GM12878 (cell line): ENCODE results near the gene RGL4. TPM values are rescaled to one million over a fixed set of nuclear protein-coding genes. Genes with fewer than 3 reads are reported as not detected.

Experiments used
- ATAC-seq: fragments of 200-7000 bp; cut with Tn5 transposase; 3 replicates; pipeline ENCODE4 v1.9.1; 2020; ENCODE audit warnings: mild to moderate bottlenecking, moderate library complexity
- BruUV-seq: library from RNA; stranded (reverse); fragments of 400-500 nt; replicated peaks from 2 replicates; lab custom pipeline; 2021; lab: Mats Ljungman, UMichigan
- CTCF ChIA-PET: fragments of 300-600 bp; sonication (Branson Sonifier 250); formaldehyde crosslinking; extraction: SDS; loops from one replicate; lab custom pipeline; 2021; ENCODE audit warnings: inconsistent platforms; lab: Yijun Ruan, JAX
- POLR2A ChIA-PET: fragments of 350-600 bp; formaldehyde crosslinking; extraction: SDS; loops from one replicate; lab custom pipeline; 2021; ENCODE audit warnings: inconsistent platforms; lab: Charles Lee
- RAD21 ChIA-PET: fragments of 300-600 bp; sonication (Branson Sonifier 250); formaldehyde crosslinking; loops from one replicate; lab custom pipeline; 2023; ENCODE audit warnings: antibody characterized with exemption; ENCODE audit not compliant: unreplicated experiment; lab: Charles Lee
- SMC1A ChIA-PET: fragments of 300-600 bp; sonication (Branson Sonifier 250); formaldehyde crosslinking; loops from one replicate; lab custom pipeline; 2023; ENCODE audit not compliant: unreplicated experiment, uncharacterized antibody; lab: Charles Lee
- DNase-seq: peaks from one replicate; pipeline ENCODE4 v3.0.0-alpha.2; 2011; ENCODE audit warnings: low read depth, low spot score
- FAIRE-seq: peaks from 3 replicates; lab custom pipeline; 2011; peaks lifted over from hg19 to GRCh38; lab: Jason Lieb, UNC
- H2AFZ ChIP-seq: 2 replicates; pipeline ENCODE4 v1.6.0; 2011; ENCODE audit warnings: low read depth, low read length, control low read depth; ENCODE audit not compliant: control insufficient read depth
- H3K27ac ChIP-seq: 2 replicates; pipeline ENCODE4 v1.5.1; 2011; ENCODE audit warnings: control low read depth; ENCODE audit not compliant: control insufficient read depth, insufficient read depth
- H3K27me3 ChIP-seq, 2 experiments: replicated peaks in 1 of 2; 2 replicates each; pipeline versions ENCODE4 v1.6.0 to v1.6.1; 2011; ENCODE audit warnings: low read length in 1 of 2; ENCODE audit not compliant: control insufficient read depth in 2 of 2, insufficient read depth in 2 of 2
- H3K36me3 ChIP-seq, 2 experiments: 2 replicates each; pipeline ENCODE4 v1.5.1; 2011; ENCODE audit warnings: low read length in 1 of 2; ENCODE audit not compliant: control insufficient read depth in 2 of 2, insufficient read depth in 2 of 2
- H3K4me1 ChIP-seq: 2 replicates; pipeline ENCODE4 v1.6.1; 2011; ENCODE audit warnings: mild to moderate bottlenecking, low read length, moderate library complexity, mixed read lengths; ENCODE audit not compliant: control insufficient read depth, insufficient read depth
- H3K4me2 ChIP-seq: 2 replicates; pipeline ENCODE4 v1.6.0; 2011; ENCODE audit warnings: control low read depth; ENCODE audit not compliant: control insufficient read depth, insufficient read depth
- H3K4me3 ChIP-seq: fragments of 200-600 bp; sonication (generic); 2 replicates; pipeline ENCODE4 v1.5.1; 2016
- H3K79me2 ChIP-seq: 2 replicates; pipeline ENCODE4 v1.6.0; 2011; ENCODE audit warnings: low read length; ENCODE audit not compliant: control insufficient read depth, insufficient read depth
- H3K9ac ChIP-seq: 2 replicates; pipeline ENCODE4 v1.8.0; 2011; ENCODE audit warnings: low read length, control low read depth, mixed read lengths; ENCODE audit not compliant: control insufficient read depth, insufficient read depth
- H3K9me3 ChIP-seq: replicated peaks from 3 replicates; pipeline ENCODE4 v1.5.1; 2011; ENCODE audit warnings: mild to moderate bottlenecking, low read length; ENCODE audit not compliant: control insufficient read depth, insufficient read depth
- H4K20me1 ChIP-seq: 2 replicates; pipeline ENCODE4 v1.6.0; 2011; ENCODE audit not compliant: control insufficient read depth, insufficient read depth
- ATF3 ChIP-seq: IDR thresholded peaks from 2 replicates; pipeline ENCODE4 v1.6.1; 2011; ENCODE audit warnings: low read depth, mild to moderate bottlenecking, low read length, moderate library complexity, borderline replicate concordance; ENCODE audit errors: extremely low read depth
- CEBPB ChIP-seq, 2 experiments: fragments of 150-350 bp in 1 of 2; IDR thresholded peaks; 2 replicates each; pipeline ENCODE4 v1.6.1; 2012 to 2014; ENCODE audit warnings: low read depth in 2 of 2, low read length in 2 of 2, borderline replicate concordance in 1 of 2, inconsistent platforms in 1 of 2
- CHD1 ChIP-seq: IDR thresholded peaks from 2 replicates; pipeline ENCODE4 v1.6.1; 2012; ENCODE audit warnings: low read depth, low read length, improper control_type of control experiment
- CTCF ChIP-seq, 3 experiments: IDR thresholded peaks in 2 of 3; conservative IDR thresholded peaks in 1 of 3; 2 replicates each; pipeline ENCODE4 v1.5.1; 2011; ENCODE audit warnings: low read depth in 3 of 3, low read length in 3 of 3, mild to moderate bottlenecking in 3 of 3, control low read depth in 2 of 3, moderate library complexity in 2 of 3, inconsistent platforms in 1 of 3, mixed read lengths in 1 of 3; ENCODE audit not compliant: control insufficient read depth in 2 of 3, insufficient read depth in 1 of 3; ENCODE audit errors: extremely low read depth in 1 of 3
- ELK1 ChIP-seq: IDR thresholded peaks from 2 replicates; pipeline ENCODE4 v1.6.1; 2012; ENCODE audit warnings: low read depth, low read length, improper control_type of control experiment
- ESRRA ChIP-seq: IDR thresholded peaks from 2 replicates; pipeline ENCODE4 v1.6.1; 2012; ENCODE audit warnings: mild to moderate bottlenecking, low read length, improper control_type of control experiment
- HDGF ChIP-seq: fragments of 450-650 bp; IDR thresholded peaks from 2 replicates; pipeline ENCODE4 v1.6.1; 2016; ENCODE audit warnings: antibody characterized with exemption
- IRF5 ChIP-seq: fragments of 450-650 bp; IDR thresholded peaks from 2 replicates; pipeline ENCODE4 v1.6.1; 2017; ENCODE audit warnings: borderline replicate concordance
- JUND ChIP-seq: IDR thresholded peaks from 2 replicates; pipeline ENCODE4 v1.6.1; 2012; ENCODE audit warnings: low read depth, mild to moderate bottlenecking, low read length, improper control_type of control experiment, moderate library complexity
- NFYA ChIP-seq: IDR thresholded peaks from 2 replicates; pipeline ENCODE4 v1.6.1; 2011; ENCODE audit warnings: low read depth, mild to moderate bottlenecking, low read length, improper control_type of control experiment, borderline replicate concordance
- NR2F1 ChIP-seq: fragments of 450-650 bp; conservative IDR thresholded peaks from 2 replicates; pipeline ENCODE4 v1.6.1; 2017; ENCODE audit warnings: mild to moderate bottlenecking
- POLR2A ChIP-seq: IDR thresholded peaks from 2 replicates; pipeline ENCODE4 v1.6.1; 2011; ENCODE audit warnings: low read depth, mild to moderate bottlenecking, low read length
- SUZ12 ChIP-seq: fragments of 200-600 bp; sonication (generic); IDR thresholded peaks from one replicate; pipeline ENCODE4 v1.6.1; 2018; ENCODE audit warnings: antibody characterized with exemption, mild to moderate bottlenecking; ENCODE audit not compliant: unreplicated experiment
- TCF12 ChIP-seq: IDR thresholded peaks from 2 replicates; pipeline ENCODE4 v1.6.1; 2011; ENCODE audit warnings: low read depth, mild to moderate bottlenecking, low read length
- WRNIP1 ChIP-seq: IDR thresholded peaks from 2 replicates; pipeline ENCODE4 v1.6.1; 2011; ENCODE audit warnings: low read depth, low read length, improper control_type of control experiment, borderline replicate concordance
- ZBED1 ChIP-seq: IDR thresholded peaks from 2 replicates; pipeline ENCODE4 v1.6.1; 2016; ENCODE audit warnings: borderline replicate concordance
- ZBTB11 ChIP-seq: fragments of 450-650 bp; formaldehyde crosslinking; IDR thresholded peaks from 2 replicates; pipeline ENCODE4 v1.5.0; 2022; ENCODE audit warnings: mild to moderate bottlenecking, missing genetic modification characterization
- ZNF24 ChIP-seq: fragments of 450-650 bp; IDR thresholded peaks from 2 replicates; pipeline ENCODE4 v1.6.1; 2017; ENCODE audit warnings: antibody characterized with exemption, mild to moderate bottlenecking
- WGBS: methylation state at CpG from one replicate; pipeline ENCODE4 v1.1.6; 2016; ENCODE audit warnings: low lambda C conversion rate; ENCODE audit not compliant: insufficient replicate concordance, insufficient coverage; ENCODE audit errors: missing lambda C conversion rate; 5-methylcytosine and 5-hydroxymethylcytosine counted together
- in situ Hi-C: fragments of 300-500 bp; cut with MboI; formaldehyde crosslinking; loops from 9 replicates; pipeline ENCODE4 v1.14.3; 2018; ENCODE audit warnings: mixed read lengths
- intact Hi-C: fragments of 100-400 bp; cut with micrococcal nuclease; formaldehyde crosslinking; loops from one replicate; pipeline ENCODE4 v1.14.2; 2022; ENCODE audit not compliant: unreplicated experiment
- polyA plus RNA-seq, 11 experiments: library from polyadenylated mRNA; depleted of rRNA in 4 of 11; unstranded in 6 of 11; stranded (reverse) in 5 of 11; fragments of >200 nt; fragmentation: Nextera tagmentation in 4 of 11; fragmentation: Illumina TruSeq in 1 of 11; extraction: Ambion mirVana in 4 of 11; extraction: Trizol in 1 of 11; gene quantifications; 1 replicate in 1 of 11; 2 replicates in 10 of 11; pipeline versions ENCODE4 v1.2.1 to v1.2.3, GENCODE V29; 2011 to 2016; ENCODE audit warnings: inconsistent platforms in 2 of 11, missing spikeins in 2 of 11, low read depth in 1 of 11
- total RNA-seq, 4 experiments: library from RNA; depleted of rRNA in 3 of 4; stranded (reverse); fragments of >200 nt in 3 of 4; fragmentation: Illumina TruSeq in 1 of 4; extraction: Trizol in 1 of 4; gene quantifications; 2 replicates each; pipeline versions ENCODE4 v1.2.1 to v1.2.3, GENCODE V29; 2013 to 2021

RGL4 gene
- total and polyA plus RNA-seq, 10 of the 15 experiments (the other 5 are each of a cell fraction or from before 2014, with no cell fraction given) = 1.4 to 9.0 (median 2.0) TPM; not detected in 1

- Histone ChIP-seq H2AFZ (no peak overlapping the region), H3K9ac (no peak overlapping the region), H3K36me3 (peaks cover 5 to 38% of the 10 kb centered on the region in 2 experiments), H3K79me2 (no peaks in the 10 kb centered on the region), H3K27ac (no peak overlapping the region), H4K20me1 (no peaks in the 10 kb centered on the region), H3K9me3 (no peaks in the 10 kb centered on the region), H3K4me3 (no peak overlapping the region), H3K4me1 (0 out of 2 replicates have a peak, but pooled peaks cover 9% of the 10 kb centered on the region), H3K4me2 (no peak overlapping the region), H3K27me3 (no peaks in the 10 kb centered on the region)
- in situ Hi-C loops = no loop called here
- CTCF ChIA-PET = no interaction called here
- RAD21 ChIA-PET = no interaction called here
- intact Hi-C loops = no loop called here
- ATAC-seq = no peak
- 90% methylated on average over 3 of the region's 3 CpGs for WGBS
- POLR2A ChIA-PET = no interaction called here
- BruUV-seq = no TSS peak
- no peak for FAIRE-seq
- no peak for DNase-seq
- SMC1A ChIA-PET = no interaction called here
- TF ChIP-seq SUZ12 (no peak), ZBED1 (no peak), ATF3 (no peak), NFYA (no peak), POLR2A (no peak), CHD1 (no peak), CEBPB (IDR thresholded peaks at IDR 0.05; ENCODE audit: borderline replicate concordance in 1 of 2, low read depth in 2 of 2, low read length in 2 of 2) (no peak), CTCF (IDR thresholded peaks at IDR 0.05 in 2 of 3, conservative IDR thresholded peaks at IDR 0.05 in 1 of 3; ENCODE audit: control insufficient read depth in 2 of 3, extremely low read depth in 1 of 3, insufficient read depth in 1 of 3, low read depth in 3 of 3, low read length in 3 of 3) (no peak), NR2F1 (no peak), ELK1 (no peak), ZBTB11 (no peak), JUND (no peak), IRF5 (no peak), ESRRA (no peak), ZNF24 (no peak), WRNIP1 (no peak), TCF12 (no peak), HDGF (no peak)
Measured at GRCh38 chr22:23704829-23705228, 14.0 kb downstream of the RGL4 start.
